Ovary (tissue), 3 donors: Measurements from ENCODE around the gene PPP1R14C.

ENCODE experiments used
- CTCF ChIP-seq, 3 donors: fragments of 450-650 bp in 2 of 3; fragments of 200-600 bp in 1 of 3; IDR thresholded peaks; one replicate each; pipeline versions ENCODE4 v1.5.1 to v1.8.0; 2016 to 2022; ENCODE audit warnings: antibody characterized with exemption in 3 of 3, mild to moderate bottlenecking in 1 of 3
- EP300 ChIP-seq: sonication (generic); formaldehyde crosslinking; IDR thresholded peaks from one replicate; pipeline ENCODE4 v1.6.1; 2017; ENCODE audit warnings: antibody characterized with exemption
- POLR2A ChIP-seq: fragments of 450-650 bp; IDR thresholded peaks from one replicate; pipeline ENCODE4 v1.6.1; 2017; ENCODE audit warnings: antibody characterized with exemption, mild to moderate bottlenecking, moderate library complexity
- donor health status: DM: no; HTN: no; CAD: no.

GRCh38 chr6:150288456-150288855 is 145.6 kb downstream of the PPP1R14C start:
- no peak for TF ChIP-seq POLR2A
- TF ChIP-seq CTCF (IDR thresholded peaks at IDR 0.05) = no peak
- TF ChIP-seq EP300 = no peak
